T-cell (primary cell): ENCODE data around the gene VARS2. TPM values are rescaled to one million over a fixed set of nuclear protein-coding genes. Genes with fewer than 3 reads are reported as not detected.

Experiments
- ATAC-seq, 4 experiments: fragments of 200-7000 bp in 3 of 4; fragments of 150-1000 bp in 1 of 4; cut with Tn5 transposase; replicated peaks in 1 of 4; 1 replicate in 3 of 4; 2 replicates in 1 of 4; pipeline ENCODE4 v1.10.0; 2021; ENCODE audit warnings: moderate library complexity in 3 of 4, mild to moderate bottlenecking in 2 of 4, moderate number of reproducible peaks in 1 of 4
- CTCF ChIA-PET, 2 donors: fragments of 300-600 bp; sonication (Branson Sonifier 250); formaldehyde crosslinking; loops; one replicate each; lab custom pipeline; 2022; ENCODE audit warnings: antibody characterized with exemption in 2 of 2; lab: Charles Lee
- POLR2A ChIA-PET, 2 donors: fragments of 300-600 bp; sonication (Branson Sonifier 250); formaldehyde crosslinking; loops; one replicate each; lab custom pipeline; 2022; ENCODE audit warnings: antibody characterized with exemption in 2 of 2; lab: Charles Lee
- DNase-seq, 35 experiments: peaks; one replicate each; pipeline versions ENCODE4 v3.0.0 to v3.0.0-alpha.2; 2013 to 2023
- H3K27ac ChIP-seq: one replicate; pipeline ENCODE4 v1.5.1; 2013; ENCODE audit warnings: low read length
- H3K27me3 ChIP-seq, 2 experiments: replicated peaks in 1 of 2; 1 replicate in 1 of 2; 2 replicates in 1 of 2; pipeline versions ENCODE4 v1.6.1 to v1.7.0; 2013; ENCODE audit warnings: low read length in 1 of 2, mixed read lengths in 1 of 2; ENCODE audit not compliant: control insufficient read depth in 2 of 2, insufficient read depth in 2 of 2; ENCODE audit errors: extremely low read depth in 1 of 2
- H3K36me3 ChIP-seq, 2 donors: 1 replicate in 1 of 2; 2 replicates in 1 of 2; pipeline versions ENCODE4 v1.6.1 to v1.7.0; 2013; ENCODE audit warnings: low read length in 1 of 2; ENCODE audit not compliant: control insufficient read depth in 2 of 2, insufficient read depth in 1 of 2; ENCODE audit errors: extremely low read depth in 1 of 2
- H3K4me1 ChIP-seq, 2 experiments: 1 replicate in 1 of 2; 2 replicates in 1 of 2; pipeline versions ENCODE4 v1.6.1 to v1.7.0; 2013; ENCODE audit warnings: low read length in 2 of 2, mixed read lengths in 1 of 2; ENCODE audit not compliant: insufficient read depth in 2 of 2, control insufficient read depth in 1 of 2; ENCODE audit errors: extremely low read depth in 1 of 2
- H3K4me3 ChIP-seq, 2 donors: 1 replicate in 1 of 2; 2 replicates in 1 of 2; pipeline versions ENCODE4 v1.5.1 to v1.7.0; 2013; ENCODE audit warnings: mild to moderate bottlenecking in 2 of 2, low read length in 1 of 2, moderate library complexity in 1 of 2; ENCODE audit not compliant: control insufficient read depth in 1 of 2; ENCODE audit errors: extremely low read depth in 1 of 2
- H3K9me3 ChIP-seq: 2 replicates; pipeline ENCODE4 v1.7.0; 2013
- H3K27ac Mint-ChIP-seq, 2 donors: one replicate each; pipeline ENCODE4 v1.8.0; 2020 to 2021; ENCODE audit warnings: mild to moderate bottlenecking in 2 of 2, mixed read lengths in 2 of 2
- H3K27me3 Mint-ChIP-seq, 2 donors: one replicate each; pipeline ENCODE4 v1.8.0; 2021 to 2022; ENCODE audit warnings: mixed read lengths in 2 of 2
- H3K36me3 Mint-ChIP-seq: one replicate; pipeline ENCODE4 v1.8.0; 2021; ENCODE audit warnings: mixed read lengths
- H3K4me1 Mint-ChIP-seq, 3 donors: one replicate each; pipeline ENCODE4 v1.8.0; 2020 to 2022; ENCODE audit warnings: mixed read lengths in 3 of 3, mild to moderate bottlenecking in 1 of 3
- H3K4me3 Mint-ChIP-seq, 3 donors: one replicate each; pipeline ENCODE4 v1.8.0; 2020 to 2022; ENCODE audit warnings: mild to moderate bottlenecking in 3 of 3, mixed read lengths in 3 of 3, moderate library complexity in 3 of 3
- H3K9me3 Mint-ChIP-seq, 3 donors: one replicate each; pipeline ENCODE4 v1.8.0; 2020 to 2022; ENCODE audit warnings: mixed read lengths in 3 of 3
- WGBS: methylation state at CpG from one replicate; pipeline ENCODE4 v1.1.5; 2013; ENCODE audit warnings: missing lambda C conversion rate; ENCODE audit not compliant: insufficient coverage; 5-methylcytosine and 5-hydroxymethylcytosine counted together
- total RNA-seq, 35 experiments: library from RNA in 6 of 35; stranded (reverse) in 6 of 35; fragments of 120-200 nt in 1 of 35; gene quantifications; one replicate each; pipeline versions ENCODE4 v1.2.1 to v1.2.4 and lab custom pipeline; 2013 to 2026

VARS2 gene
- total RNA-seq, 5 donors from 2014 or later (not counting 1 experiment from before 2014, with no cell fraction given): 25.1 to 55.2 (median 40.9) TPM

- WGBS: 88% methylated on average over 6 of the region's 18 CpGs
- H3K27ac Mint-ChIP-seq: no peak overlapping the region
Measured at GRCh38 chr6:30888816-30889495, 25.1 kb upstream of the VARS2 start.

GRCh38 chr6:30889496-30889885 lies 24.5 kb upstream of the VARS2 start:
- H3K9me3 ChIP-seq: no peaks in the 10 kb centered on the region
- no peaks in the 10 kb centered on the region for H3K27me3 Mint-ChIP-seq
- no peak overlapping the region for H3K27ac Mint-ChIP-seq
- H3K4me3 Mint-ChIP-seq: no peak overlapping the region
- H3K4me3 ChIP-seq: no peak overlapping the region
- DNase-seq (no peak), ATAC-seq (no peak)
- peaks cover 17% of the 10 kb centered on the region for H3K36me3 Mint-ChIP-seq
- H3K27ac ChIP-seq: no peak overlapping the region
- H3K4me1 Mint-ChIP-seq: peaks cover 19 to 23% (median 22%) of the 10 kb centered on the region in 3 donors
- H3K9me3 Mint-ChIP-seq: no peaks in the 10 kb centered on the region
- H3K4me1 ChIP-seq: peaks cover 16 to 21% of the 10 kb centered on the region in 2 experiments
- H3K36me3 ChIP-seq: peaks cover 20 to 22% of the 10 kb centered on the region in 2 donors
- ChIA-PET CTCF (interaction anchor here (0.6 kb wide), 2 partner anchors 46 to 339 kb away, joined by 3 read pairs; no protein-coding TSS in a partner anchor), POLR2A (no interaction called here)
- H3K27me3 ChIP-seq: peaks cover 0 to 9% of the 10 kb centered on the region in 2 experiments
- no CpG with 5 or more reads among the region's 4 CpGs for WGBS

More at GRCh38 chr6:30888816-30889495, 25.1 kb upstream of the VARS2 start:
- Histone ChIP-seq H3K9me3 (no peaks in the 10 kb centered on the region), H3K27me3 (peaks cover 0 to 9% of the 10 kb centered on the region in 2 experiments), H3K36me3 (peaks cover 16 to 22% of the 10 kb centered on the region in 2 donors), H3K4me1 (peaks cover 16 to 22% of the 10 kb centered on the region in 2 experiments), H3K4me3 (no peak overlapping the region), H3K27ac (no peak overlapping the region)
- peaks cover 17% of the 10 kb centered on the region for H3K36me3 Mint-ChIP-seq
- ATAC-seq (no peak), DNase-seq (no peak)
- peaks cover 19 to 23% (median 22%) of the 10 kb centered on the region in 3 donors for H3K4me1 Mint-ChIP-seq
- ChIA-PET CTCF (interaction anchor here (0.6 kb wide), 2 partner anchors 46 to 339 kb away, joined by 3 read pairs; no protein-coding TSS in a partner anchor), POLR2A (no interaction called here)
- H3K4me3 Mint-ChIP-seq: no peak overlapping the region
- no peaks in the 10 kb centered on the region for H3K9me3 Mint-ChIP-seq
- no peaks in the 10 kb centered on the region for H3K27me3 Mint-ChIP-seq

- ChIA-PET POLR2A (no interaction called here), CTCF (interaction anchor here in 1 of 2 donors (0.6 kb wide), 1 partner anchor 45 kb away, joined by 3 read pairs; no protein-coding TSS in a partner anchor)
- ATAC-seq (no peak), DNase-seq (no peak)
- H3K27me3 Mint-ChIP-seq: no peaks in the 10 kb centered on the region
- peaks cover 23% of the 10 kb centered on the region for H3K36me3 Mint-ChIP-seq
- Histone ChIP-seq H3K36me3 (peaks cover 22% of the 10 kb centered on the region in 2 donors), H3K27me3 (peaks cover 0 to 9% of the 10 kb centered on the region in 2 experiments), H3K4me3 (no peak overlapping the region), H3K4me1 (peaks cover 14 to 16% of the 10 kb centered on the region in 2 experiments), H3K9me3 (no peaks in the 10 kb centered on the region), H3K27ac (no peak overlapping the region)
- no peak overlapping the region for H3K27ac Mint-ChIP-seq
- H3K9me3 Mint-ChIP-seq: no peaks in the 10 kb centered on the region
- H3K4me1 Mint-ChIP-seq: peaks cover 16 to 19% (median 19%) of the 10 kb centered on the region in 3 donors
- WGBS: 89% methylated on average over 12 of the region's 14 CpGs
- H3K4me3 Mint-ChIP-seq: no peak overlapping the region
Measured at GRCh38 chr6:30889921-30890645, 24.0 kb upstream of the VARS2 start.

GRCh38 chr6:30890646-30891449 lies 23.2 kb upstream of the VARS2 start:
- CTCF ChIA-PET: no interaction called here
- H3K27ac Mint-ChIP-seq: no peak overlapping the region
- H3K36me3 ChIP-seq: peaks cover 22 to 25% of the 10 kb centered on the region in 2 donors

GRCh38 chr6:30891450-30891723 lies 22.7 kb upstream of the VARS2 start:
- H3K27me3 Mint-ChIP-seq: no peaks in the 10 kb centered on the region
- ChIA-PET CTCF (no interaction called here), POLR2A (no interaction called here)
- Histone ChIP-seq H3K4me3 (no peak overlapping the region), H3K27ac (no peak overlapping the region), H3K36me3 (peaks cover 22 to 25% of the 10 kb centered on the region in 2 donors), H3K9me3 (no peaks in the 10 kb centered on the region), H3K27me3 (peaks cover 0 to 6% of the 10 kb centered on the region in 2 experiments), H3K4me1 (peaks cover 3 to 5% of the 10 kb centered on the region in 2 experiments)
- 86% methylated on average over 3 of the region's 4 CpGs for WGBS
- no peaks in the 10 kb centered on the region for H3K9me3 Mint-ChIP-seq
- no peak for ATAC-seq
- H3K4me3 Mint-ChIP-seq: no peak overlapping the region
- H3K36me3 Mint-ChIP-seq: peaks cover 24% of the 10 kb centered on the region
- H3K27ac Mint-ChIP-seq: no peak overlapping the region
- DNase-seq: no peak
- H3K4me1 Mint-ChIP-seq: peaks cover 3 to 6% (median 6%) of the 10 kb centered on the region in 3 donors

More at GRCh38 chr6:30890646-30891449, 23.2 kb upstream of the VARS2 start:
- Histone ChIP-seq H3K9me3 (no peaks in the 10 kb centered on the region), H3K4me1 (peaks cover 8% of the 10 kb centered on the region in 2 experiments), H3K27ac (no peak overlapping the region), H3K4me3 (no peak overlapping the region), H3K27me3 (peaks cover 0 to 9% of the 10 kb centered on the region in 2 experiments)
- Mint-ChIP-seq H3K4me3 (no peak overlapping the region), H3K9me3 (no peaks in the 10 kb centered on the region), H3K4me1 (peaks cover 8 to 12% (median 11%) of the 10 kb centered on the region in 3 donors), H3K36me3 (peaks cover 24% of the 10 kb centered on the region), H3K27me3 (no peaks in the 10 kb centered on the region)
- POLR2A ChIA-PET: no interaction called here
- DNase-seq (no peak), ATAC-seq (no peak)
- WGBS: 93% methylated on average over 9 of the region's 12 CpGs
